Measurements from ENCODE around the gene PSG11.
"Not testable (repeated sequence)": the region's sequence is repeated elsewhere in the genome, so short reads cannot be mapped to it uniquely, and the experiment has no call there.

PSG11 gene

DNA sequence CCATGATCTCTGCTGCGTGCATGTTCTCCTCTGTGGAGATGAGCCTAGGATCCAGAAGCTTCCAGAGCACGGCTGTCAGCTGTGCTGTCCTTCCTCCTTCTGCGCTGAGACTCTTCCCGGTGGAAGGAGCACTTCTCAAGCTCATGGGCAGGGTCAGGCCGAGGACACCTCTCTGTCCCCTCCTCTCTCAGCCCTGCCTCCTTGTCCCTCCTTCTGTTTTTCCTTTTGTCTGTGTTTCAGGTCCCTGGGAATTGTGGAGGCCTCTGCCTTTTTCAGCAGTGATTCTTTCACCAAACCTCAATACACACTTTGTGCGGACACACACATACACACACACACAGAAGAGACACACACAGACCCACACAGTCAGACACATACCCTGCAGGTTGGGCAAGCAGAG, at the start of gene PSG11:
Gene PSG11 (minus strand): TSS at position 101 of the 400 bp plus-strand sequence. CDS start 97 bp downstream, at position 4.
- not testable (repeated sequence) for H3K4me3 ChIP-seq (ENCODE audit: low read depth in 1 of 2, low read length in 2 of 2); H3K9me3 ChIP-seq (ENCODE audit: control insufficient read depth in 1 of 2, low read length in 2 of 2); H3K27ac ChIP-seq (ENCODE audit: low read depth, low read length); H3K9ac ChIP-seq (ENCODE audit: low read depth in 1 of 2, low read length in 2 of 2); H3K4me1 ChIP-seq (ENCODE audit: control insufficient read depth in 1 of 2, insufficient read depth in 2 of 2, low read length in 2 of 2); H3K27me3 ChIP-seq (ENCODE audit: control insufficient read depth in 1 of 2, insufficient read depth in 2 of 2, low read length in 2 of 2); H3K36me3 ChIP-seq (ENCODE audit: control insufficient read depth in 1 of 2, insufficient read depth in 2 of 2, low read length in 2 of 2)

DNA sequence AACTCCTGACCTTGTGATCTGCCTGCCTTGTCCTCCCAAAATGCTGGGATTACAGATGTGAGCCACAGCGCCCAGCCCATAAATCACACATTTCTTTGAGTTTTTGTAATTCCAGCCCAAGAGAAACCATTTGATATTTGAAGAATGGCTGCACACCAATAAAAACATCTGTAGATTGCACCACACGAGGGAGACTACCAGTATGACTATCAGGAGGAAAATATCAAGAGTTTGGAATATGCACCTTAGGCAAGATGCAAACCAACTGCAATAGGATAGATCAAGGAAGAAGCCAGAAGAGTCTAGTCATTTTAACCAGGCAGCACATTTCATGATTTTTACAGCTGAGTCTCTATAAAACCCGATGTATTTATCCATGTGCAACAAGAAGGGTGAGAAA, 36.1 kb upstream of the PSG11 start:
- not testable (repeated sequence) for H3K4me1 ChIP-seq (ENCODE audit: control insufficient read depth in 1 of 2, insufficient read depth in 2 of 2, low read length in 2 of 2); H3K27ac ChIP-seq (ENCODE audit: low read depth, low read length); H3K27me3 ChIP-seq (ENCODE audit: control insufficient read depth in 1 of 2, insufficient read depth in 2 of 2, low read length in 2 of 2); H3K36me3 ChIP-seq (ENCODE audit: control insufficient read depth in 1 of 2, insufficient read depth in 2 of 2, low read length in 2 of 2); H3K9ac ChIP-seq (ENCODE audit: low read depth in 1 of 2, low read length in 2 of 2); H3K4me3 ChIP-seq (ENCODE audit: low read depth in 1 of 2, low read length in 2 of 2); H3K9me3 ChIP-seq (ENCODE audit: control insufficient read depth in 1 of 2, low read length in 2 of 2)

DNA sequence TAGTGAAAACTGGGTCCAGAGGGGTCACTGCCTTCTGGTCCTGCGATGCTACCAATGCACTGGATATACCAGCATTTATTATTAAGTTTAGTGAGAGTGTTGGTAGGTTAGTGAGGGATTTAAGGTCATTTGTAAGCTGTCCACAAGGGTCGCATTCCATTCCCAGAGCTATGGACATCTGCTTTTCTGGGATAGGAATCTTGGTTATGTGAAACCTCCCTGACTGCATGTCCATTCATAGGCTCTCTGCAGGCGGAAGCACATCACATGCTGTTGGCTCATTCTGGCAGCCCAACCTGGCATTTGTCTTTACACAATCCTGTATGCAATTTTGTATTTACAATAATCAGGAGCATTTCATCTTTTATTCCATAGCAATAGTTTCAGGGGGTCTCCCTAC, 35.1 kb upstream of the PSG11 start:
- not testable (repeated sequence) for H3K27ac ChIP-seq (ENCODE audit: low read depth, low read length); H3K4me3 ChIP-seq (ENCODE audit: low read depth in 1 of 2, low read length in 2 of 2); H3K36me3 ChIP-seq (ENCODE audit: control insufficient read depth in 1 of 2, insufficient read depth in 2 of 2, low read length in 2 of 2); H3K27me3 ChIP-seq (ENCODE audit: control insufficient read depth in 1 of 2, insufficient read depth in 2 of 2, low read length in 2 of 2); H3K4me1 ChIP-seq (ENCODE audit: control insufficient read depth in 1 of 2, insufficient read depth in 2 of 2, low read length in 2 of 2); H3K9ac ChIP-seq (ENCODE audit: low read depth in 1 of 2, low read length in 2 of 2); H3K9me3 ChIP-seq (ENCODE audit: control insufficient read depth in 1 of 2, low read length in 2 of 2)

DNA sequence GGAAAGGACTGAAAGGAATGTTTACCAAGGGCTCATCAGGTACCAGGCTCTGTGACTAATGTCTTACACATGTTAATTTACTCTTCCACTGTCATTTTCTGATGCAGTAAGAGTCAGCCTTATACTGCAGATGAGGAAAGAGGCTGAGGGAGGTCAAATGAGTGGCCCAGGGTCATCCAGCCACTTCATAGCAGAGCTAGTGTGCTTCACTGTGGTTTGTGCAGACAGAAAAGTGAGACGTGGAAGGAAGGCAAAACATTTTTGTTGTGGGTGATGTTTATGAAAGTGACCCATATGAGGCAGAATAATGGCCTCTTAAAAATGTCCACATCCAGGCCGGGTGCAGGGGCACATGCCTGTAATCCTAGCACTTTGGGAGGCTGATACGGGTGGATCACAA, 34.0 kb upstream of the PSG11 start:
- not testable (repeated sequence) for H3K9ac ChIP-seq (ENCODE audit: low read depth in 1 of 2, low read length in 2 of 2); H3K4me1 ChIP-seq (ENCODE audit: control insufficient read depth in 1 of 2, insufficient read depth in 2 of 2, low read length in 2 of 2); H3K4me3 ChIP-seq (ENCODE audit: low read depth in 1 of 2, low read length in 2 of 2); H3K9me3 ChIP-seq (ENCODE audit: control insufficient read depth in 1 of 2, low read length in 2 of 2); H3K27me3 ChIP-seq (ENCODE audit: control insufficient read depth in 1 of 2, insufficient read depth in 2 of 2, low read length in 2 of 2); H3K36me3 ChIP-seq (ENCODE audit: control insufficient read depth in 1 of 2, insufficient read depth in 2 of 2, low read length in 2 of 2); H3K27ac ChIP-seq (ENCODE audit: low read depth, low read length)

DNA sequence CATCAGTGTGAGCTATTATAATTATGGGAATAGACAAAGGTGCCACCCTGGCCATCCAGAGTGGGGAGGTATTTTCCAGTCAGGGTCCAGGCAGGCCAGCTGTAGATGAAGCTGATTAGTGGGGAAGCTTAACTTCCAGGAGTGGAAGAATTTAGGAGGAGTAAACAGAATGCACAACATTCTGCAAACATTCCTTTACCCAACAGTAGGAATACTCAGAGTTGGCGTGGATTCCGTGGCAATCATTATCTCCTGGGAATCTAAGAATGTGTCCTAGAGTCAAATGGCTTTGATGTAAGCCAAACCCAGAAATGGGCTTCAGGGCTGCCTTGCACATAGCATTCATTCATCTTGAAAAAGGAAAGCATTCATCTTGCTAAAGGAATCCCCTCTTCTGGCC, 33.2 kb upstream of the PSG11 start:
- H3K9me3 ChIP-seq (ENCODE audit: control insufficient read depth in 1 of 2, low read length in 2 of 2); H3K4me1 ChIP-seq (ENCODE audit: control insufficient read depth in 1 of 2, insufficient read depth in 2 of 2, low read length in 2 of 2); H3K27me3 ChIP-seq (ENCODE audit: control insufficient read depth in 1 of 2, insufficient read depth in 2 of 2, low read length in 2 of 2); H3K36me3 ChIP-seq (ENCODE audit: control insufficient read depth in 1 of 2, insufficient read depth in 2 of 2, low read length in 2 of 2); H3K4me3 ChIP-seq (ENCODE audit: low read depth in 1 of 2, low read length in 2 of 2); H3K9ac ChIP-seq (ENCODE audit: low read depth in 1 of 2, low read length in 2 of 2); H3K27ac ChIP-seq (ENCODE audit: low read depth, low read length): not testable (repeated sequence)

DNA sequence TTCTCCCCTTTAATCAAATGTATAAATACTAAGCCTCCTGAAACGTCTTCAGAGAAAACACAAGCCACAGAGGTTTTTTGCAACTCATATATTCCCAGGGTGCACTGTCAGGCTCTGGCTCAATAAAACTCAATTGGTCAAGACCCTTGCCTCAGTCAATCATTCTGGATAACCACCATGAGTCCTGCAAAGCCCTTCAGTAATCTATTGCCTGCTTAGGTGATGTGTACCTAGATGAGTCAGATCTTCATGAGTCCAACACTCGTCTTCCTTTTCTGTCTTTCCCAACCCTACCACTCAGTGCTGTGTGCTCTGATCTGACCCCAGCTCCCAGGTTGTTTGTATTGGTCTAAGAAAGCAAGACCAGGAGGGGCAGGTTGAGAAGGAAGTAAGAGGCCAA, 32.2 kb upstream of the PSG11 start:
- not testable (repeated sequence) for H3K4me1 ChIP-seq (ENCODE audit: control insufficient read depth in 1 of 2, insufficient read depth in 2 of 2, low read length in 2 of 2); H3K9ac ChIP-seq (ENCODE audit: low read depth in 1 of 2, low read length in 2 of 2); H3K27me3 ChIP-seq (ENCODE audit: control insufficient read depth in 1 of 2, insufficient read depth in 2 of 2, low read length in 2 of 2); H3K27ac ChIP-seq (ENCODE audit: low read depth, low read length); H3K9me3 ChIP-seq (ENCODE audit: control insufficient read depth in 1 of 2, low read length in 2 of 2); H3K4me3 ChIP-seq (ENCODE audit: low read depth in 1 of 2, low read length in 2 of 2); H3K36me3 ChIP-seq (ENCODE audit: control insufficient read depth in 1 of 2, insufficient read depth in 2 of 2, low read length in 2 of 2)

DNA sequence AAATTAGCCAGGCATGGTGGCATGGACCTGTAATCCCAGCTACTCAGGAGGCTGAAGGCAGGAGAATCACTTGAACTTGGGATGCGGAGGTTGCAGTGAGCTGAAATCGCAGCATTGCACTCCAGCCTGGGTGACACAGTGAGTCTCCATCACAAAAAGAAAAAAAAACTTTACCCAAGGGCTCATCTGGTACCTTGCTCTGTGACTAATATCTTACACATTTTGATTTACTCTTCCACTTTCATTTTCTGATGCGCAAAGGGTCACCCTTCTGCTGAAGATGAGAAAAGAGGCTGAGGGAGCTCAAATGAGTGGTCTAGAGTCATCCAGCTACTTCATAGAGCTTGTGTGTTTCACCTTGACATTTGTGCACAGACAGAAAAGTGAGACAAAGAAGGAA, 21.7 kb upstream of the PSG11 start:
- H3K4me3 ChIP-seq (ENCODE audit: low read depth in 1 of 2, low read length in 2 of 2); H3K36me3 ChIP-seq (ENCODE audit: control insufficient read depth in 1 of 2, insufficient read depth in 2 of 2, low read length in 2 of 2); H3K27me3 ChIP-seq (ENCODE audit: control insufficient read depth in 1 of 2, insufficient read depth in 2 of 2, low read length in 2 of 2); H3K27ac ChIP-seq (ENCODE audit: low read depth, low read length); H3K9me3 ChIP-seq (ENCODE audit: control insufficient read depth in 1 of 2, low read length in 2 of 2); H3K4me1 ChIP-seq (ENCODE audit: control insufficient read depth in 1 of 2, insufficient read depth in 2 of 2, low read length in 2 of 2); H3K9ac ChIP-seq (ENCODE audit: low read depth in 1 of 2, low read length in 2 of 2): not testable (repeated sequence)

DNA sequence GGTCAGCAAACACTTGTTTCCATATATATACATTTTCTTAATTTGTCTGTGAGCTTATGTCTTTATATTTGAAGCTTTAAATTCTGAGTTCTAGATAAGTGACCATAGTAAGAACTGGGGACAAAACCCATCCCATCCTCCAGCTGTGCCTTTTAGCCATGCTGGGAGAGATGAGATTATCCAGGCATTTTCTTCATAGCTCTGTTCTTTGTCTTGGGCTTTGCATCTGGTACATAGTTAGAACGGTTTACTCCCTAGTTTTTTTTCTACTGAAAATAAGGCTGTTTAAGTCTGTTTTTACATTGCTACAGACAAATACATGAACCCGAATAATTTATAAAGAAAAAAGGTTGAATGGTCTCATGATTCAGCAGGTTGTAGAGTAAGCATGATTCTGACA, 20.3 kb upstream of the PSG11 start:
- not testable (repeated sequence) for H3K9me3 ChIP-seq (ENCODE audit: control insufficient read depth in 1 of 2, low read length in 2 of 2); H3K36me3 ChIP-seq (ENCODE audit: control insufficient read depth in 1 of 2, insufficient read depth in 2 of 2, low read length in 2 of 2); H3K4me3 ChIP-seq (ENCODE audit: low read depth in 1 of 2, low read length in 2 of 2); H3K4me1 ChIP-seq (ENCODE audit: control insufficient read depth in 1 of 2, insufficient read depth in 2 of 2, low read length in 2 of 2); H3K27me3 ChIP-seq (ENCODE audit: control insufficient read depth in 1 of 2, insufficient read depth in 2 of 2, low read length in 2 of 2); H3K9ac ChIP-seq (ENCODE audit: low read depth in 1 of 2, low read length in 2 of 2); H3K27ac ChIP-seq (ENCODE audit: low read depth, low read length)

DNA sequence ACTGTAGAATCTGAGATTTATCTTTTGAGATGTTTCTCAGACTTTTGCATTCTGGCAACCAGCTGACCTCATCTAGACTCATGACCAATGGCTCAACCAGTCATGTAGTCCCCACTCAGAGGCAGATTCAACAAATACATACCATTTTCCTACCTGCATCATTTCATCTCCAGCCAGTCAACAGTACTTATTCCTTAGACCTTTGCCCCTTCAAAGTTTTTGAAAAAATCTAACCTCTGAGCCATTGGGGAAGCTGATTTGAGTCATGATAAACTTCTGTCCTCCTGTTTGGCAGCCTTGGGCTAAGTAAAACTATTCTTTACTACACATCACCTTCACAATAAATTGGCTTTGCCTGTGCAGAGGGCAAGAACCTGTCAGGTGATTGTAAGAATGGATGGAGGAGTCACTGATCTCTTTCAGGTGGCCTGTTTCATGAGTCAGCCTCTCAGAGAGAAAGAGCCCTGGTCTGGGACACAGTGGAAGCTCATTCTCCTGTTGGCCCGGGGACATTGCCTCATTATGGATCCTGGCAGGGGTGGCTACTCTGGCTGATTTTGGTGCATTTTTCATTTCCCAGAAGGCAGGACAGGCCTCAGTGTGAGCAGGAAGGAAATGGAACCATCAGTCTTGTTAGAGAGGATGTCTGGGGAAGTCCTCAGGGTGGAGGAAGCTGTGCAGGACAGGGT, 17.4 kb upstream of the PSG11 start:
- H3K9me3 ChIP-seq (ENCODE audit: control insufficient read depth in 1 of 2, low read length in 2 of 2); H3K4me1 ChIP-seq (ENCODE audit: control insufficient read depth in 1 of 2, insufficient read depth in 2 of 2, low read length in 2 of 2); H3K36me3 ChIP-seq (ENCODE audit: control insufficient read depth in 1 of 2, insufficient read depth in 2 of 2, low read length in 2 of 2); H3K9ac ChIP-seq (ENCODE audit: low read depth in 1 of 2, low read length in 2 of 2); H3K27me3 ChIP-seq (ENCODE audit: control insufficient read depth in 1 of 2, insufficient read depth in 2 of 2, low read length in 2 of 2); H3K4me3 ChIP-seq (ENCODE audit: low read depth in 1 of 2, low read length in 2 of 2); H3K27ac ChIP-seq (ENCODE audit: low read depth, low read length): not testable (repeated sequence)

DNA sequence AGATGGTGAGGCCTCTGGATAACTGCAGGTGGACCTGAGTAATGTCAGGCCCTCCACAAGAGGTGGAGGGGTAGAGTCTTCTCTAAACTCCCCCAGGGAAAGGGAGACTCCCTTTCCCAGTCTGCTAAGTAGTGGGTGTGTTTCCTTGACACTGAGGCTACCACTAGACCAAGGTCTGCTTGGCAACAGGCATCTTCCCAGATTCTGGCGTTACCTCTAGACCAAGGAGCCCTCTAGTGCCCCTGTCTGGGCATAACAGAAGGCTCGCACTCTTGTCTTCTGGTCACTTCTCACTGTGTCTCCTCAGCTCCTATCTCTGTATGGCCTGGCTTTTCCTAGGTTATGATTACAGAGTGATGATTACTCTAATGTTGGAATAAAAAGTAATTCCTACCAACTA, 5.4 kb upstream of the PSG11 start:
- not testable (repeated sequence) for H3K9ac ChIP-seq (ENCODE audit: low read depth in 1 of 2, low read length in 2 of 2); H3K4me3 ChIP-seq (ENCODE audit: low read depth in 1 of 2, low read length in 2 of 2); H3K4me1 ChIP-seq (ENCODE audit: control insufficient read depth in 1 of 2, insufficient read depth in 2 of 2, low read length in 2 of 2); H3K27ac ChIP-seq (ENCODE audit: low read depth, low read length); H3K36me3 ChIP-seq (ENCODE audit: control insufficient read depth in 1 of 2, insufficient read depth in 2 of 2, low read length in 2 of 2); H3K9me3 ChIP-seq (ENCODE audit: control insufficient read depth in 1 of 2, low read length in 2 of 2); H3K27me3 ChIP-seq (ENCODE audit: control insufficient read depth in 1 of 2, insufficient read depth in 2 of 2, low read length in 2 of 2)

DNA sequence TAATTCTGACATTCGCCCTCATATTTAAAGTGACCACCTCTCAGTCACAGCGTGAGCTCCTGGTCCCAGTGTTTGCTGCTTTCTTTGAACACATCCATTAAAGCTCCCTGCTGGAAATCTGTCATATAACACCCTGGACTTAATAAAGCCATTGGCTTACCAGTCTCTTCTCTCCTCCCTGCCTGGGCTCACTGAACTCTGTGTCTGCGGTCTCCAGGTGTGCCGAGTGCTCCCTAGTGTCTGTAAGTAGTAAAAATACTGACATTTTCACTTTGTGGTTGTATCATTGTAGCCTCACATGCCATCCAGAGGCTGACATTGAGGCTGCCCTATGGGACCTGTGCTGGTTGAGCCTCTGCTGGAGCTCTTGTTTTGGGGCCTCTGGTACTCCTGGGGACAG, 2.6 kb upstream of the PSG11 start:
- H3K9me3 ChIP-seq (ENCODE audit: control insufficient read depth in 1 of 2, low read length in 2 of 2) = no peaks in the 10 kb centered on the region
- no peaks in the 10 kb centered on the region for H3K4me1 ChIP-seq (ENCODE audit: control insufficient read depth in 1 of 2, insufficient read depth in 2 of 2, low read length in 2 of 2)
- H3K9ac ChIP-seq (ENCODE audit: low read depth in 1 of 2, low read length in 2 of 2) = no peak overlapping the region
- H3K27ac ChIP-seq (ENCODE audit: low read depth, low read length) = no peak overlapping the region
- no peak overlapping the region for H3K4me3 ChIP-seq (ENCODE audit: low read depth in 1 of 2, low read length in 2 of 2)
- no peaks in the 10 kb centered on the region for H3K27me3 ChIP-seq (ENCODE audit: control insufficient read depth in 1 of 2, insufficient read depth in 2 of 2, low read length in 2 of 2)
- no peaks in the 10 kb centered on the region for H3K36me3 ChIP-seq (ENCODE audit: control insufficient read depth in 1 of 2, insufficient read depth in 2 of 2, low read length in 2 of 2)
